Endometrial microvascular endothelial cells (primary cell): ENCODE measurements around the gene NCBP3. TPM values are rescaled to one million over a fixed set of nuclear protein-coding genes. Genes with fewer than 3 reads are reported as not detected.

Experiments used
- in situ Hi-C: cut with HindIII; loops from 2 replicates; pipeline ENCODE4 v1.10.0; 2017; ENCODE audit warnings: low sequenced_read_pairs, low pct_unique_long_range_greater_than_20kb; ENCODE audit errors: inconsistent ontology term
- total RNA-seq: library from RNA; depleted of rRNA; stranded (reverse); fragments of >200 nt; gene quantifications from one replicate; pipeline ENCODE4 v1.2.3, GENCODE V29; 2015; ENCODE audit errors: inconsistent ontology term

The NCBP3 gene
- total RNA-seq, 1 donor from 2014 or later, result 29.1 TPM

DNA sequence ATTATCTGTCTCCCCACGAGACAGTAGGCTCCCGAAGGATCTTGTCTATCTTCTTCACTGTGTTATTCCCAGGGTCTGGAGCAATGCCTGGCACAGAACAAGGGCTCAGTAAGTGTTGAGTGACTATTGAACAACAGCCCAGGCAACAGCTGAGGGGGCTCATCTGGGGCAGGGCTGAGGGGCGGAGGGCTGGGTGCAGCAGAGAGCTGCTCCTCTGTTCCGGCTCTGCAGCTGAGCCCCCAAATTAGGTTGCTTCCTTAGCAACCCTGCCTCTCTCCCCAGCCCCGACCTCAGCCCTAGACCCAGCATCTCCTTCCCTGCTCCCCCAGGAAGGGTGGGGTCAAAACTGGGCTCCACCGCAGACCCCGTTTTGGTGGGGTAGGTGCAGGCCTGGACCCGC is 77.3 kb downstream of the NCBP3 start:
- in situ Hi-C loops, result no loop called here

DNA sequence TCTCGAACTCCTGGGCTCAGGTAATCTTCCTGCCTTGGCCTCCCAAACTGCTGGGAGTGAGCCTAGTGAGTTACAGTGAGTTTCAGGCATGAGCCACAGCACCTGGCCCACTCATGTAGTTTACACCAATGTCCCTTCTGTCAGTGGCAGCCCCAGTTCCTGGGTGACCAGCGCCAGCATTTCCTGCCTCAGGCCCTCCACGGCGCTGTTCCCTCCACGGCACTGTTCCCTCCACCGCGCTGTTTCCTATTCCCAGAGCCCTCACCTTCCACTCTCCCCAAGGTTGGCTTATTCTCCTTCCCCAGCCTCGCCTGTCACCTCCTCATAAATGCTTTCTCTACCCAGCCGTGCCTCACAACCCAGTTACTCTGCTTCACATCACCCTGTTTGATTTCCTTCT is 77.7 kb downstream of the NCBP3 start:
- in situ Hi-C loops, result no loop called here

DNA sequence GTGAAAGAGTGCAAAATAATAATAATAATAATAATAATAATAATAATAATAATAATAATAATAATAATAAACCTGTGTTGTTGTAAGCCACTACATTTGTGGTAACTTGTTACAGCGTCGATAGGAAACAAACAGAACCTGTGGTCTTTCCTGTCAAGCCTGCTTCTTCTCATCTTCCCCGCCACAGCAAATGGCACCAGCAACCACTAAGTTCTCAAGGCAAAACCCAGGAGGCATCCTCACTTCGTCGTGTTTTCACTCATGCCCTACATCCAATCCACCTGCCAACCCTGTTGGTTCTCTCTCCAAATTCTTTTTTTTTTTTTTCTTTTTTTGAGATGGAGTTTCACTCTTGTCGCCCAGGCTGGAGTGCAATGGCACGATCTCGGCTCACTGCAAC is 79.3 kb downstream of the NCBP3 start:
- in situ Hi-C loops, result no loop called here

DNA sequence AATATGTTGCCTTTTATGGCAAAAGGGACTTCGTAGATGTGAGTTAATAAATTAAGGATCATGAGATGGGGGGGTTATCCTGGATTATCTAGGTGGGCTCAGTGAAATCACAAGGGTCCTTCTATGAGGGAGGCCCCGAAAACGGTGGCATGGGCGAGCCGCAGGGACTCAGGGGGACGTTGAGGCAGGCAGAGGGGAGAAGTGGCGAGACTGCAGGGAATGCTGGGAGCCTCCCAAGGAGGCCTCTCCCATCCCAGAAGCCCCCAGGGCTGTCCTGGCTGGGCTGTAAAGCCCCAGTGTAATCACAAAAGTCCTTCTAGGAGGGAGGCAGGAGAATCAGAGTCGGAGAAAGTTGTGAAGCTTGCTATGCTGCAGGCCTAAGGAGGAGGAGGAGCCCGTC is 80.1 kb downstream of the NCBP3 start:
- in situ Hi-C loops, result no loop called here

DNA sequence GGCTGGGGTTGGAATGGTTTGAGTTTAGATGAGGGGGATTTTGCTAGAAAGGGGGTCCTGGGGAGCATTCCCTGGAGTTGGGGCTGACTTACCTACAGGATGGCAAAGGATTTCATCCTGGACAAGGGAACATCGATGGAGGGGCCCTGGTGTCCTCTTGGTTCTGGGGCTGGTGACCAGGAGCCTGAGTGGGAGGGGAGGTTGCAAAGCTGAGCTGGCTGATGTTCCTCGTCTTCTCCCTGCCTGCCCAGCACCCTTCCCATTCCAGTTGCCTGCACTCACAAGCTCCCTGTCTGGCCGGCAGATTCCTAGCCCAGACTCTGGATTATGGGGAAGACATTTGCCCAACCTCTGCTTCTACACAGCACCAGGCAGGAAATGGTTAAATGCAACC is 82.3 kb downstream of the NCBP3 start:
- in situ Hi-C loops, result no loop called here

DNA sequence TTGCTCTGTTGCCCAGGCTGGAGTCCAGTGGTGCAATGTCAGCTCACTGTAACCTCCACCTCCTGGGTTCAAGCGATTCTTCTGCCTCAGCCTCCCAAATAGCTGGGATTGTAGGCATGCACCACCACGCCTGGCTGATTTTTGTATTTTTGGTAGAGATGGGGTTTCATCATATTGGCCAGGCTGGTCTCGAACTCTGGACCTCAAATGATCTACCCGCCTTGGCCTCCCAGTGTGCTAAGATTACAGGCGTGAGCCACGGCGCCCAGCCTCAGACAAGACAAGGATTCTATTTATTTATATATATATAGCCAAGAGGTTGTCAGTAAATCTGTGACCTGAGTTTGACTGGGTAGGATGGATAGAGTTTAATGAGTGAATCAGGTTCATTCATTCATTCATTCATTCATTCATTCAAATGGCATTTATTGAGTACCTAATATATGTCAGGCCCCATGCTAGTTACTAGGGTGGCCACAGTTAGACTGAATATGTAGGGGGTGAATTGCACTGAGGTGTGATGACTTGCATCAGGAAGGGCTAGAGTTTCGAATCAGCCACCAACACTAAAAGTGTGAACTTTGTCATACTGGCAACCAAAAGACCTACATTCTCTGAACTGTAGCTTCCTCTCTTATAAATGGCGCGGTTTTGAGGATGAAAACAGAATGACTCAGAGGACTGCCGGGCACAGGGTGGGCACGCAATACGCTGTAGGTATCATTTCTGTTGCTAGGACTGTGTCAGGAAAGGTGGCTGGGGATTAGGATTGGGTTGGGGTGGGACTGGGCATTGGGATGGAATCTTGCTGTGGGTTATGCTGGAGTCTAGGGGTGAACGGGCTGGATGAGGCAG is 82.9 kb downstream of the NCBP3 start:
- in situ Hi-C loops, result no loop called here

DNA sequence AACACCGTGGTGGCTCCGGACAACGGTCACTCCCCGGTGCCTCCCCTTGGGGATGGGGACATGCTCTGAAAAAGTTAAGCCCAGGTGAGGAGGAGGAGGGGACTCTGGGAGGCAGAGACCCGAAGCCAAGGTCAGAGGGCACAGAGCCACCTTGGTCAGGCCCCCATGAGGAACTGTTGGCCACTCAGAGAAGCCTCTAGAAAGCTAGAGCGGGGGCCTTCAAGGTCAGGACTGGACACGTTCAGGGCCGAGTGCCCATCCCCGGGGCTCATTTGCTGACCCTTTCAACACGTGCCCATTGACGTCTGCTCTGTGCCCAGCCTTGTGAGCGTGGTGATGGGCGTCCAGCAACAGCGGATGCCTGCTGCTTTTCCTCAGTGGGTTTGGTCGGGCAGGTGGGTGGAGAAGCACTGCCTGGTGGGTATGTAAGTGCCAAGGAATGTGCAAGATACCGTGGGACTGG is 84.1 kb downstream of the NCBP3 start:
- in situ Hi-C loops, result no loop called here

DNA sequence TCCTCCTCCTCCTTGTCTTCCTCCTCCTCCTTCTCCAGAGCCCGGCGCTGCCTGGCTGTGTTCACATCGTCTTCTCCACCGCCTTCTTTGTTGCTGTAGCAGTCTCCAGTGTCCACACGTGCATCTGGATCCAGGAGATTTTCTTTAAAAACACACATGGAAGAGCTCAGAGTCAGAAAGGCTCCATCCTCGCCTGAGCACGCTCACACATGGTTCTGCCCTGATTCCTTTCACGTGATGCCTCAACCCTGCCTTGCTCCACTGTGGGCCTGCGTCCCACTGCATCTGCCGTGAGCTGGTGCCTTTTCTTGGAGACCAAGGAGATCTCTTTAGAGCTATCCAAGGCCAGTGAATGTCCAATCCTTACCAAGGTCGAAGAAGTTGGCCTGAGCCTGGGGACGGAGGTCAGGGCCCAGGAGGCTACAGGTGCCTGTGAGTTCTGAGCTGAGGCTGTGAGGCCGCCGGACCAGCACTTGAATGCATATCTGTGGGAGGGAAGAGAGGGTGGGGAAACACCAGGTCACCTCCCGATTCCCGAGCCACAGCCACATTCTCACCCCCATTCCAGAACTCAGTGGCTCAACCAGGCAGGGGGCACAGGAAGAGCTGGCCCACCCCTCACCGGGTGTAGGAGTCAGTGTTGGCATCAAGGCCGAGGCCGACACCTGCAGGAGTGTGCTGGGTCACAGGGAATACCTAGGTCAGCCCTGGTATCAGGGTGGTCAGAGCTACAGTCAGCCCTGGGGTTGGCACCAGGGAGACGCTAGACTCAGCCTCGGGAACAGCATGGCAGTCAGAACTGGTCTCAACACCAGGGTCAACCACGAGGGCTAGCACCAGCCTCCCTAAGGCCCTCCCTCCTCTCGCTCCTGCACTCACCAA is 84.8 kb downstream of the NCBP3 start:
- in situ Hi-C loops, result no loop called here

DNA sequence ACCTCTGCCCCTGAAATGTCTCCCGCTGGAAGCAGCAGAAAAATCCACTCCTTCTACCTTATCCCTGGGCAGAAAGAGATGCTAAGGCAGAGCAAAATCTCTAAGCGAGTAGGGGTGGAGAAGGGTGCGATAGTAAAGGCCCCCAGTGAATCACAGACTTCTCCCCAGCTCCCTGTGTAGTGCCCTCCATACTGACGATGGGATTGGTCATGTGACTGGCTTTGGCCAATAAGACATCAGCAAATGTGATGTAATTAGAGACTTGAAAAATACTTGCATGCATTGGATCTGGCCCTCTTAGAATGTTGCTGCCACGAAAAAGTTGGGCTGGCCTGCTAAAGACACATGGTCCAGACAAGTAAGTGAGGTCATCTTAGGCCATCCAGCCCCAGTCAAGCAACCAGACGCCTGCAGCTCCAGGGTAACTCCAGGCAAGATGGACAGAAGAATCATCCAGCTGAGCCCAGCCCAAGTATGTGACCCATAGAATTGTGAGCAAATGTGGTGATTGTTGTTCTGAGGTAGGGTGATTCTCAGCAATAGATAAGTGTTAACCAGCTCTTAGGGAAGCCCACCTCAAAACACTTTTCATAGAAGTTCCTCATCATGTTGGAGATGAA is 86.3 kb downstream of the NCBP3 start:
- in situ Hi-C loops, result no loop called here

DNA sequence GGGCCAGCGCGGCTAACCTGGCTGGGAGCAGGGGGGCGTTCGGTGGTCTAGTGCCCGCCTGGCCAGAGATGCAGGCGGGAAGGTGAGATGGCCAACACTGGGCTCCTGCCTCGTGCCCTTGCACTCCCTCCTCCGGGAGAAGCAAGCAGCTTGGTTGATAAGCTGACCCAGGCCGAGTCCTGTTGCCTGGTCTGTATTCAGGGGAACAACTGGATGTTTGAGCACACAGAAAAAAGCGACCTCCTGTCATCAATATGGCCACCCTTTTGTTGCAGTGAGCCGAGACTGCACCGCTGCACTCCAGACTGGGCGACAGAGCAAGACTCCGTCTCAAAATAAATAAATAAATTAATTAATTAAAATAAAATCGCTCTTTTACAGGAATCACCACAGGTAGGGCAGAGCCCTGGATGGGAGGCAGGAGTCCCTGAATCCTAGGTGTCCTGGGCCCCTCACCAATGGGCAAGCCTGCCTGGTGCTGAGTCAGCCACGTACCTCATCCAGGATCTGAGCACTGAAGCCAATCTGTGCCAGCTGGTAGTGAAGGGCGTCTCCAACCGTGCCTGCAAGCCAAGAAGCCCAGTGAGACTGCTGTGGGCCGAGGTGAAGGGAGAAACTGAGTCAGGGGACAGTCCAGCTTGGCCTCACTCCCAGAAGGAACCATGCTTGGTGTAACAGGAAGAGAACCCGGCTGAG is 90.6 kb downstream of the NCBP3 start:
- in situ Hi-C loops, result no loop called here

DNA sequence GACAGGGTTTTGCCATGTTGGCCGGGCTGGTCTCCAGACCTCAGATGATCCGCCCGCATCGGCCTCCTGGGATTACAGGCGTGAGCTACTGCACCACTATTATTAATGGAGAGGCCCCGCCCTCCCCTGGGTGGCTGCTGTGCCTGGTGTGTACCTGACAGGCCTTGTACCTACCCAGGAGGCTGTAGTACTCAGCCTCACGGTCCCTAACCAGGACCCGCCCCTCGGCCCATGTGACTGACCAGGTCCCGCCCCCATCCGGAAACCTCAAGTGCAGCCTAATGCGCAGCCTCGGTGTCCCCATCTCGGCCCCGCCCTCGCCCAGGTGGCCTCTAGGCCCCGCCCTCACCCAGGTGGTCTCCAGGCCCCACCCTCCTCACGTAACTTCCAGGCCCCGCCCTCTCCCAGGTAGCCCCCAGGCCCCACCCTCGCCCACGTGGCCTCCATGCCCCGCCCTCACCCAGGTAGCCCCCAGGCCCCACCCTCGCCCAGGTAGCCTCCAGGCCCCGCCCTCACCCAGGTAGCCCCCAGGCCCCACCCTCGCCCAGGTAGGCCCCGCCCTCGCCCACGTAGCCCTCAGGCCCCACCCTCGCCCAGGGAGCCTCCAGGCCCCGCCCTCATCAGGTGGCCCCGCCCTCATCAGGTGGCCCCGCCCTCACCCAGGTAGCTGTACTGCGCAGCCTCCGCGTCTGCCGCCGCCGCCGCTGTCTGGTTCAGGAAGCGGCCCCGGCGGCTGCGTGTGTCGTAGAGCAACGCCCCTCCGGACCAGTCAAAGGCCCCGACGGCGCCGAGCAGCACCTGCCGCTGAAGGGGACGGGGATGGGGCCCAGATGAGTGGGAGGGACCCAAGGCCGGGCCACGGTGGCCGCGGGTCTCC is 91.3 kb downstream of the NCBP3 start:
- in situ Hi-C loops, result no loop called here

DNA sequence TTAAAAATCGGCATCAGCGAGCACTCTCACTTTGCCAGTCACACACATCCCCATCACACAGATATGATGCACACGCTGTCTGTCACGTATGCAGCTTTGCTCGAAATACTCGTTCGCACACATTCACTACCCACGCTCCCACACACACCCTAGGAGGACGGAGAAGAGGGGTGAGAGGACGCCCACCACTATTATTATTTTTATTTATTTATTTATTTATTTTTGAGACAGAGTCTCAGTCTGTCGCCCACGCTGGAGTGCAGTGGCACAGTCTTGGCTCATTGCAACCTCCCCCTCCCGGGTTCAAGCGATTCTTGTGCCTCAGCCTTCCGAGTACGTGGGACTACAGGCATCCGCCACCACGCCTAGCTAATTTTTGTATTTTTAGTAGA is 92.0 kb downstream of the NCBP3 start:
- in situ Hi-C loops, result no loop called here

DNA sequence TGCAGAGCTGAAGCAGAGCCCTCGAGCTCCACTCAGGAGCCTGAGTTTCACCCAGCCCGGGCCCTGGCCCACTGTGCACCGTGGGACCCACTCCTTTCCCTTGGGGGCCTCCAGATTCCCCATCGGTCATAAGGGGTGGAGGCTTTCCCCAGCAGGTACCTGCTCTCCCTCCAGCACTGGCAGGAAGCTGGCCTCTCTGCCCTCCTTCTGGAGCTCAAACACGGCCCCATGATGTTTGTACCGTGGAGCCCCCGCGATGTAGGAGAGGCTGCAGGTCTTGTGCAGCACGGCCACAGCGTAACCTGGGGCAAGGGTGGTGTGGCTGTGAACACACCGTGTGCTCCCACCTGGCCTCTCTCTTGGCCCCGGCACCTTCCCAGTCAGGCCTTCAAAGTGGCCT is 92.4 kb downstream of the NCBP3 start:
- in situ Hi-C loops, result no loop called here

Other genes with a start within 250 kb of the NCBP3 start
- gene TRPV1, start 236.8 kb downstream of the NCBP3 start, total RNA-seq, result 1.5 TPM
- 25.1 TPM for gene SHPK, start 210.0 kb downstream of the NCBP3 start, total RNA-seq
- 43.9 TPM for gene CTNS, start 209.5 kb downstream of the NCBP3 start, total RNA-seq
- gene TAX1BP3, start 177.7 kb downstream of the NCBP3 start, total RNA-seq, result 367 TPM
- 48.8 TPM for gene EMC6, start 177.4 kb downstream of the NCBP3 start, total RNA-seq
- gene P2RX5, start 150.1 kb downstream of the NCBP3 start, total RNA-seq, result 0.84 TPM
- 17.2 TPM for gene HASPIN, start 122.3 kb downstream of the NCBP3 start, total RNA-seq
- 23.0 TPM for gene ITGAE, start 45.1 kb downstream of the NCBP3 start, total RNA-seq
- gene CAMKK1, start 46.8 kb upstream of the NCBP3 start, total RNA-seq, result 2.9 TPM
- not detected for gene P2RX1, start 70.2 kb upstream of the NCBP3 start, total RNA-seq
- 0.84 TPM for gene ATP2A3, start 118.2 kb upstream of the NCBP3 start, total RNA-seq